OCI-LY7 (cell line): ENCODE results near the gene TRPC1.

ENCODE experiments used
- EZH2phosphoT487 ChIP-seq: fragments of 200-600 bp; sonication (generic); IDR thresholded peaks from 2 replicates; pipeline ENCODE4 v1.6.1; 2018; ENCODE audit warnings: low read depth, borderline replicate concordance, mild to moderate bottlenecking, mixed run types, antibody characterized with exemption, low read length, moderate library complexity, mixed read lengths
- TF ChIP-seq, protein P1 (sequence below): fragments of 200-600 bp; sonication (generic); conservative IDR thresholded peaks from 2 replicates; pipeline ENCODE4 v1.5.1; 2014; ENCODE audit warnings: mild to moderate bottlenecking, antibody characterized with exemption, low read length, moderate library complexity, mixed read lengths

GRCh38 chr3:142726017-142726416 is 2.2 kb downstream of the TRPC1 start:
- TF ChIP-seq, protein P1, sequence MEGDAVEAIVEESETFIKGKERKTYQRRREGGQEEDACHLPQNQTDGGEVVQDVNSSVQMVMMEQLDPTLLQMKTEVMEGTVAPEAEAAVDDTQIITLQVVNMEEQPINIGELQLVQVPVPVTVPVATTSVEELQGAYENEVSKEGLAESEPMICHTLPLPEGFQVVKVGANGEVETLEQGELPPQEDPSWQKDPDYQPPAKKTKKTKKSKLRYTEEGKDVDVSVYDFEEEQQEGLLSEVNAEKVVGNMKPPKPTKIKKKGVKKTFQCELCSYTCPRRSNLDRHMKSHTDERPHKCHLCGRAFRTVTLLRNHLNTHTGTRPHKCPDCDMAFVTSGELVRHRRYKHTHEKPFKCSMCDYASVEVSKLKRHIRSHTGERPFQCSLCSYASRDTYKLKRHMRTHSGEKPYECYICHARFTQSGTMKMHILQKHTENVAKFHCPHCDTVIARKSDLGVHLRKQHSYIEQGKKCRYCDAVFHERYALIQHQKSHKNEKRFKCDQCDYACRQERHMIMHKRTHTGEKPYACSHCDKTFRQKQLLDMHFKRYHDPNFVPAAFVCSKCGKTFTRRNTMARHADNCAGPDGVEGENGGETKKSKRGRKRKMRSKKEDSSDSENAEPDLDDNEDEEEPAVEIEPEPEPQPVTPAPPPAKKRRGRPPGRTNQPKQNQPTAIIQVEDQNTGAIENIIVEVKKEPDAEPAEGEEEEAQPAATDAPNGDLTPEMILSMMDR: no peak
- TF ChIP-seq EZH2phosphoT487: no peak
